Large intestine (tissue), 3 donors: ENCODE measurements around the gene SLC2A1. TPM values are rescaled to one million over a fixed set of nuclear protein-coding genes. Genes with fewer than 3 reads are reported as not detected.
"Not testable (repeated sequence)": the region's sequence is repeated elsewhere in the genome, so short reads cannot be mapped to it uniquely, and the experiment has no call there.

Source experiments
- DNase-seq, 2 donors: peaks; one replicate each; pipeline versions ENCODE4 v3.0.0 to v3.0.0-alpha.2; 2013
- H3K27ac ChIP-seq: one replicate; pipeline ENCODE4 v1.5.1; 2013; ENCODE audit warnings: low read length
- H3K27me3 ChIP-seq: 2 replicates; pipeline ENCODE4 v1.6.1; 2013; ENCODE audit warnings: low read length; ENCODE audit not compliant: control insufficient read depth, insufficient read depth
- H3K36me3 ChIP-seq: 2 replicates; pipeline ENCODE4 v1.6.1; 2013; ENCODE audit warnings: low read length; ENCODE audit not compliant: control insufficient read depth, insufficient read depth
- H3K4me1 ChIP-seq: one replicate; pipeline ENCODE4 v1.6.1; 2013; ENCODE audit warnings: low read length; ENCODE audit not compliant: control insufficient read depth, insufficient read depth
- H3K4me3 ChIP-seq: one replicate; pipeline ENCODE4 v1.5.1; 2013; ENCODE audit warnings: low read length
- H3K9me3 ChIP-seq: one replicate; pipeline ENCODE4 v1.6.1; 2013; ENCODE audit warnings: mild to moderate bottlenecking, low read depth, low read length, moderate library complexity; ENCODE audit not compliant: control insufficient read depth
- WGBS: methylation state at CpG from one replicate; pipeline ENCODE4 v1.1.5; 2013; ENCODE audit warnings: low lambda C conversion rate; ENCODE audit not compliant: insufficient coverage; 5-methylcytosine and 5-hydroxymethylcytosine counted together
- polyA plus RNA-seq: library from polyadenylated mRNA; unstranded; fragments of 120-200 nt; gene quantifications from one replicate; pipeline ENCODE4 v1.2.1, GENCODE V29; 2013

SLC2A1 gene
- polyA plus RNA-seq, 1 donor: 58.7 TPM

DNA sequence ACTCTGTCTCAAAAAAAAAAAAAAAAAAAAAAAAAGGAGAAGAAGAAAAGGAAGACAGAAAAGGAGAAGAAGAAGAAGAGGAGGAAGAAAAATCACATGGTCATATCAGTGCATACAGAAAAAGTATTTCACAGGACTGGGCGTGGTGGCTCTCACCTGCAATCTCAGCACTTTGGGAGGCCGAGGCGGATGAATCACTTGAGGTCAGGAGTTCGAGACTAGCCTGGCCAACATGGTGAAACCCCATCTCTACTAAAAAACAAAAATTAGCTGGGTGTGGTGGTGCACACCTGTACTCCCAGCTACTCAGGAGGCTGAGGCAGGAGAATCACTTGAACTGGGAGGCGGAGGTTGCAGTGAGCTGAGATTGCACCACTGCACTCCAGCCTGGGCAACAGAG lies 39.0 kb downstream of the SLC2A1 start:
- not testable (repeated sequence) for H3K27me3 ChIP-seq, H3K27ac ChIP-seq, DNase-seq, H3K9me3 ChIP-seq, H3K4me3 ChIP-seq, H3K4me1 ChIP-seq, H3K36me3 ChIP-seq
- no CpG with 5 or more reads among the region's 5 CpGs for WGBS

DNA sequence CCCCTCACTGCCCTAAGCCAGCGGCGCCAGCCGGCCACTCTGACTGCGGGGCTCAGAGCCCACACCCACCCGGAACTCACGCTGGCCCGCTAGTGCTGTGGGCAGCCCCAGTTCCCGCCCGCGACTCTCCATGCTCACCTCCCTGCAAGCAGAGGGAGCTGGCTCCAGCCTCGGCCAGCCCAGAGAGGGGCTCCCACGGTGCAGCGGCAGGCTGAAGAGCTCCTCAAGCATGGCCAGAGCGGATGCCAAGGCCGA lies 41.5 kb downstream of the SLC2A1 start:
- no peaks in the 10 kb centered on the region for H3K27me3 ChIP-seq
- H3K9me3 ChIP-seq: peaks cover 14% of the 10 kb centered on the region
- H3K4me1 ChIP-seq: no peaks in the 10 kb centered on the region
- H3K27ac ChIP-seq: no peak overlapping the region
- H3K4me3 ChIP-seq: no peak overlapping the region
- WGBS: no CpG with 5 or more reads among the region's 15 CpGs
- DNase-seq: no peak
- no peaks in the 10 kb centered on the region for H3K36me3 ChIP-seq

DNA sequence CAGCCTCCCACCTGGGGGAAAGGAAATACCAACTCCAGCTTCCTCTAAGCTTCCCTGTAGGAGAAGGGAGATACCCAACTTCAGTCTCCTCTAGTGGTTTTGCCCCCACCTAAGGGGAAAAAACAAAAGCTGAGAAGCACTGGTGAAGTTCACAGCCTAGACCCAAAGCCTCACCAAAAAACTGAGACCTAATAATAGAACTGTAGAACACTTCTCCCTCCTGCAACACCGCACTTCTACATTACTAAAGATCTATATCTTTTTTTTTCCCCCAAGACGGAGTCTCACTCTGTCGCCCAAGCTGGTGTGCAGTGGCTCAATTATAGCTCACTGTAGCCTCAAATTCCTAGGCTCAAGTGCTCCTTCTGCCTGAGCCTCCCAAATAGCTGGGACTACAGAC lies 43.2 kb downstream of the SLC2A1 start:
- Histone ChIP-seq H3K4me1 (no peaks in the 10 kb centered on the region), H3K9me3 (peaks cover 14% of the 10 kb centered on the region), H3K27ac (no peak overlapping the region), H3K4me3 (no peak overlapping the region), H3K36me3 (no peaks in the 10 kb centered on the region), H3K27me3 (no peaks in the 10 kb centered on the region)
- WGBS: no CpG with 5 or more reads among the region's 3 CpGs
- no peak for DNase-seq

DNA sequence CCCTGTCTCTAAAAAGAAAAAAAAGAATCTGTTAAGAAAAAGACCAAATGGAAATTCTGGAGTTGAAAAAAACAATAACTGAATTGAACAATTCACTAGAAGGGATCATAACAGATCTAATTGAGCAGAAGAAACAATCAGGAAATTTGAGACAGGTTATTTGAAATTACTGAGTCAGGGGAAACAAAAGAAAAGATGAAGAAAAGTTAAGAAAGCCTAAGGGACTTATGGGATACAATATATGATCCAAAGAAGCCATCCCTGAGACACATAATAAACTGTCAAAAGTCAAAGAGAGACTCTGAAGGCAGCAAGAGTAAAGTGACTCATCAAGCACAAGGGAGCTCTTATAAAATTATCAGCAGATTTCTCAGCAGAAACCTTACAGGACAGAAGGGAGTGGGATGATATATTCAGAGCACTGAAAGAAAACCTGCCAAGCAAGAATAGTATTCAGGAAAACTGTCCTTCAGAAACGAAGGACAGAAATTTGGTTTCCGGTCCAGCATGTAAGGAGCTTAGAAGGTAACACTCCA lies 44.5 kb downstream of the SLC2A1 start:
- Histone ChIP-seq H3K27me3 (no peaks in the 10 kb centered on the region), H3K36me3 (no peaks in the 10 kb centered on the region), H3K27ac (no peak overlapping the region), H3K4me3 (no peak overlapping the region), H3K9me3 (peaks cover 14% of the 10 kb centered on the region), H3K4me1 (no peaks in the 10 kb centered on the region)
- DNase-seq: no peak
- no CpG with 5 or more reads among the region's 2 CpGs for WGBS

DNA sequence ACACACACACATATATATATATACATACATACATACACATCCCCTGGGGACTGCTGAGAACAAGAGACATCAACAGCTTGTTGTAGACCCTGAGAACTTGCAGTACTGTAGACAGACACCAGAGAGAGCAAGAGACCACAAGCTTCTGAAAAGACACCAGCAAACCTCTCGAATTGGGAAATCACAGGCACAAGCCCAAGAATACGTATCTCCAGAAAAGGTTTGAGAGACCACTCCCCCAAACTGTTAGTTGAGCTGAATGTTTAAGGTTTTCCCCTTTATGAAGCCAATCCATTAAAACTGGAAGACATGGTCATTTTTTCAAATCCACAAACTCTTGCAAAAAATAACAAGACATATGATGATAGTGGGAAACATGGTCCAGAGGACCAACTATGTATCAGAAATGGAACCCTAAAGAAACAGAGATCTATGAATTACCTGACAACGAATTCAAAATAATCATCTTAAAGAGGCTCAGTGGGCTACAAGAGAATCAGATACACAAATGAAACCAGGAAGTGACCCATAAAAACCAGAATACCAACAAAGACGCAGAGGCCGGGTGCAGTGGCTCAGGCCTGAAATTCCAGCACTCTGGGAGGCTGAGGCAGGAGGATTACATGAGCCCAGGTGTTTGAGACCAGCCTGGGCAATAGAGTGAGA lies 45.1 kb downstream of the SLC2A1 start:
- Histone ChIP-seq H3K36me3 (no peaks in the 10 kb centered on the region), H3K4me1 (no peaks in the 10 kb centered on the region), H3K9me3 (peaks cover 14% of the 10 kb centered on the region), H3K27ac (no peak overlapping the region), H3K4me3 (no peak overlapping the region), H3K27me3 (no peaks in the 10 kb centered on the region)
- peak; percentile 51 for DNase-seq
- no CpG with 5 or more reads among the region's 5 CpGs for WGBS

DNA sequence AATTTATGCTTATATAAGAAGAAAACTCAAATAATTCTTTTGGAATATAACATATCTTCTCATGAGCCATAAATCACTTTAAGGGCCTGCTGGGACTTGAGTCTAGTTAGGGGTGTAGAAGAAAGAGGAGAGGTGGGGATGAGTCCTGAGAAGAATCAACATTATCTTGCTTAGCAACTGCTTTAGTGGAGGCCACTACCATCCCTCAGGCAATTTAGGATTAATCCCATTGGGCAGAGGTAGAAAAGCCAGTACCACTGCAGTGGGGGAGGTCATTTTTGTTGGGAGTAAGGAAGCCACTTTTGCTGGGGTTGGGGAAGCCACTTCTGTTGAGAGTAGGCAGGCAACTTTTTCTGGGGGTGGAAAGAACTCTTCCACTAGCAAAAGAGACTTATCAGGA lies 47.7 kb downstream of the SLC2A1 start:
- peaks cover 7% of the 10 kb centered on the region for H3K9me3 ChIP-seq
- no peak overlapping the region for H3K4me3 ChIP-seq
- no peaks in the 10 kb centered on the region for H3K4me1 ChIP-seq
- no peaks in the 10 kb centered on the region for H3K36me3 ChIP-seq
- DNase-seq: no peak
- H3K27ac ChIP-seq: no peak overlapping the region
- H3K27me3 ChIP-seq: no peaks in the 10 kb centered on the region

DNA sequence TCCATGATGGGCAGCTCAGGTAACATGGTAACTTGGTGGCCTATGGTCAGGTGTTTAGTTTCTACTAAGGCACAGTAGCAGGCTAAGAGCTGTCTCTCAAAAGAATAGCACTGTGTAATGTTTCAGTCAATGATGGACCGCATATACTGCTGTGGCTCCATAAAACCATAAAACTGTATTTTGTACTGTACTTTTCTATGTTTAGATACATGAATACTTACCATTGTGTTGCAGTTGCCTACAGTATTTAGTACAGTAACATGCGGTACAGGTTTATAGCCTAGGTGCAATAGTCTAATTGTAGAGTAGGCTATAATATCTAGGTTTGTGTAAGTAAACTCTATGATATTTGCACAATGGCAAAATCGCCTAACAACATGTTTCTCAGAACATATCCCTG lies 50.6 kb downstream of the SLC2A1 start:
- peak; percentile 12 to 41 for DNase-seq
- no peak overlapping the region for H3K27ac ChIP-seq
- no peak overlapping the region for H3K4me3 ChIP-seq
- WGBS: no CpG with 5 or more reads among the region's 3 CpGs
- no peaks in the 10 kb centered on the region for H3K36me3 ChIP-seq
- no peaks in the 10 kb centered on the region for H3K9me3 ChIP-seq
- no peaks in the 10 kb centered on the region for H3K4me1 ChIP-seq
- no peaks in the 10 kb centered on the region for H3K27me3 ChIP-seq

DNA sequence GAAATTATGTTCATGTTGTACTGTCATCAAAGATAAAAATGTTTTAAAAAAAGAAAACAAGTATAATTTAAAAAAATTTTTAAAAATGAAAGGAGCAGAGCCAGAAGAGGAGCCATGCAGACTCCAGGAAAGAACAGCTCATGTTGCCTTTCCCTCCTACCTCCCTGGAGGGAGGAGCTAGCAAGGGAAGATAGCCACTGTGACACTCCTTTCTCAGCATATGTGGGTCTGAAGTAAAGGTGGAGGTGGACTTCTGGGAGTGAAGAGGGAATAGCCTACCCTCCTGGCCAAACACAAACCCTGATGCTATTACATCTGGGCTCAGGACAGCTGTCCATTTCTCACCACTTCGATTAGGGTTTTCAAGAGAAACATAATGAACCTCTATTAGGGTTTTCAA lies 54.2 kb downstream of the SLC2A1 start:
- Histone ChIP-seq H3K4me3 (no peak overlapping the region), H3K27ac (no peak overlapping the region), H3K9me3 (no peaks in the 10 kb centered on the region), H3K4me1 (no peaks in the 10 kb centered on the region), H3K27me3 (no peaks in the 10 kb centered on the region), H3K36me3 (no peaks in the 10 kb centered on the region)
- WGBS: no CpG with 5 or more reads among the region's 1 CpG
- DNase-seq: no peak

DNA sequence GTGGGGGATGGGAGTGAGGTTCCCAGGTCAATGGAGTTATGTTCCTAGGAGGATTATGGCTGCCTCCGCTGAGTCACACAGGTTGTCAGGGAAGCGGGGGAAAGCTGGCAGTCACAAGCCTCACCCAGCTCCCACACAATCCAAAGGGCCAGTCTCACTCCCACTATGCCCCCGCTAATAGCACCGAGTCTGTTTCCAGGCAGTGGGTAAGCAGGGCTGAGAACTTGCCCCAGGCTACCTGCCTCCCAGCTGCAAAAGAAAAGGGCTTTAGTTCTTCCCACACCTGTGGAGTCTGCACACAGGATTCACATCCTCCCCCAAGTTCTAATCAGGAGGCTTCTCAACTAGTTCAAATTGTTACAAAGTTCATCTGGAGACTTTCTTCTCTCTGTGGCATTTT lies 58.7 kb downstream of the SLC2A1 start:
- no CpG with 5 or more reads among the region's 4 CpGs for WGBS
- H3K27ac ChIP-seq, H3K4me1 ChIP-seq, H3K27me3 ChIP-seq, DNase-seq, H3K36me3 ChIP-seq, H3K4me3 ChIP-seq, H3K9me3 ChIP-seq: not testable (repeated sequence)

DNA sequence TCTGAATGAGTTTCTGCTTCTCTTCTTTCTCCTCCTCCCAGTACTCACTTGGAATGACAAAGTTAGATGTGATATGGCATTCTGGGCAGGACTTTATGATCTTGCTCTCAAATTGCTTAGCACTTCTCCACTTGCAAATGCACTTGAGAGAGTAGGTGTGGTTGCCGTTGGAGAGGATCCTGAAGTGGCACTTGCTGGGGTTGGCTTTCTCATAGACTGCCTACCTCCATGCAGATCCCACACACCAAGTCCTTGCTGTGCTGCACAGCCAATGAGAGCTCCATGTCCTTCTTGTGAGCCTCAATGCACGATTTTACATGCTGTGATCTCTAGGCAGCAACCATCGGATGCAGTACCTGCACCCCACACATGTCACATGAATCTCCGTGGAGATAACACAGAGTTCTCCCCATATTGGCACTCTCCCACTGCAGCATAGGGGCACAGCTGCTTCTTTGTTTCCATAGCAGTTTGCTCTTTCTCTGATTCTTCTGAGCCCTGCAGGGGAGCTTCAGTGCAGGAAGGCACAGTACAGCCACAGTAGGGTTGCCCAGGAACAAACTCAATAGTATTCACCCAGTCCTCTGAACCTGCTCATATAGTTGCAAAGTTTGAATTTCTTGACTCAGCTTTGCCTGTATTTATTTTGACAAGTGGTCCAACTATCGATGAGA lies 67.1 kb downstream of the SLC2A1 start:
- no peak for DNase-seq
- WGBS: no CpG with 5 or more reads among the region's 5 CpGs
- peaks cover 8% of the 10 kb centered on the region for H3K9me3 ChIP-seq
- no peaks in the 10 kb centered on the region for H3K4me1 ChIP-seq
- peaks cover 4% of the 10 kb centered on the region for H3K27me3 ChIP-seq
- H3K36me3 ChIP-seq: no peaks in the 10 kb centered on the region
- H3K27ac ChIP-seq: no peak overlapping the region
- no peak overlapping the region for H3K4me3 ChIP-seq

DNA sequence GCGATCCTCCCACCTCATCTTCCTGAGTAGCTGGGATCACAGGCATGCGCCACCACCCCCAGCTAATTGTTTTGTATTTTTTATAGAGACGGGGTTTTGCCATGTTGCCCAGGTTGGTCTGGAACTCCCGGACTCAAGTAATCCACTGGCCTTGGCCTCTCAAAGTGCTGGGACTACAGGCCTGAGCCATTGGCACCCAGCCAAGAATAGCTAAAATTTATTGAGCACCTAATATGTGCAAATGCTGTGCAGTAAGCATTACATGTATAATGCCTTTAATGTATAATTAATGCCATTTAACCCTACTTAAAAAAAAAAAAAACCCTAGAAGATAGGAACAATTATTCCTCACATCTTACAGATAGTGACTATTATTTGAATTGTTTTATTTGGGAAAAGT lies 69.4 kb downstream of the SLC2A1 start:
- no peaks in the 10 kb centered on the region for H3K4me1 ChIP-seq
- peaks cover 8% of the 10 kb centered on the region for H3K9me3 ChIP-seq
- peaks cover 4% of the 10 kb centered on the region for H3K27me3 ChIP-seq
- H3K36me3 ChIP-seq: no peaks in the 10 kb centered on the region
- H3K4me3 ChIP-seq: no peak overlapping the region
- no peak for DNase-seq
- no peak overlapping the region for H3K27ac ChIP-seq
- 87% methylated on average over 3 of the region's 4 CpGs for WGBS
